HG02763 (cell line): ENCODE data around the gene CGREF1.
"Not testable (repeated sequence)": the region's sequence is repeated elsewhere in the genome, so short reads cannot be mapped to it uniquely, and the experiment has no call there.

Source experiments
- ATAC-seq: cut with Tn5 transposase; IDR thresholded peaks from one replicate; pipeline ENCODE4 v1.9.1; 2021; ENCODE audit warnings: mild to moderate bottlenecking, moderate library complexity; ENCODE audit not compliant: unreplicated experiment

The CGREF1 gene

DNA sequence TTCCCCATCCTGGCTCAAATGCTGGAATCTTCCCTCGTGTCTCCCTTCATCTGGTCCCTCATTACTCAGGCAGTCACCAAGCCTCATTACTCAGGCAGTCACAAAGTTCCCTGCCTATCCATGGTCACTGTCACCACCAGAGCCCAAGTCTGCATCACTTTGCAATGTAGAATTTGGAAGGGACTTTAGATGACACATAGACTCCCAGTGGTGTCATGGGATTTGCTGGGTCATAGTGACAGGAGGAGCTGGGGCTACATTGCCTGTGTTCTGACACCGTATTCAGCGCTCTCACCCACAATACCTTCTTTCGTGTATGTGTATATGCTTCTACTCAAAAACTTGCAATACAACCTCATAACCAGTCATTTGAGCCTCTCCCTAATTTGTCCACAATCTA, 42.6 kb downstream of the CGREF1 start:
- no peak for ATAC-seq

DNA sequence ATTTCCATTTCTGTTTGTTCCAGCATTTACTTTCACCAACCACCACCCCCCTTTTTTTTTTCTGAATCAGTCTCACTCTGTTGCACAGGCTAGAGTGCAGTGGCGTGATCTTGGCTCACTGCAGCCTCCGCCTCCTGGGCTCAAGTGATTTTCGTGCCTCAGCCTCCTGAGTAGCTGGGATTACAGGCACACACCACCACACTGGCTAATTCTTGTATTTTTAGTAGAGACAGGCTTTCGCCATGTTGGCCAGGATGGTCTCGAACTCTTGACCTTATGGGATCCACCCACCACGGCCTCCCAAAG, 43.4 kb downstream of the CGREF1 start:
- ATAC-seq: not testable (repeated sequence)

DNA sequence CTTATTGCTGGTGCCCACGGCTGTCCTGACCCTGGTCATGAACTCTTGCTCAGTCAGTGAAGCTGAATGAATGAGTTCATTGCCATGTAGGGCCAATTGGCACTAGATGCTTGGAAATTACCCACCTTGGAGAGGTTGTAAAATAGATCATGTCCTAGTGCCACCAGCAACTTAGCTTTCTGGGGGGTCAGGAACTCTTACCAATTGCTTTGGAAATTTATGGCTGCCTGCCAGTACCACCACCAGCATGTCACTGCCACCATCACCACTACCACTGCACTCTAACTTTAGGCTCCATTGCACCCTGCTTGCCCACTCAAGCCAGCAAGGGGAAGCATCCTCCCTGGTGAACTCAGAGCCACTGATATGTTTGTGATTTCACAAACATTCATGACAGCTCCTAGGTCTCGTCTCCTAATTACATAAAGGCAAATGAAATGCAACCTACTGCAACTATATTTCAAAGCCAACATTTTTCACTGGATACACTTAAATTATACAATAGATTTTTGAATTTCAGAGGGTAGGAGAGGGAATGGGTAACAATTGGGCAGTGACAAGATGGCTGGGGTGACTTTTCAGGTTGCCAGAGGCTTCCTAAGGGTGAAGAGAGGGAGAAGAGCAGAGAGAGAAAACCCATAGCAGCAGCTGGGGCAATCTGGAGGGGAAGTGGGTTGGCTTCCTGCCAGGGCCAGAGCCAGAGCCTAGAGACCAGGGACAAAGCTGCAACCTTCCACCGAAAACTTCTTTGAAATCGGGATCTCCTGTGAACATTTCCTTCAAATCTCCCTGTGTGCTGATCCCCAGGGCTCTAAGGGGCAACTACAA, 44.0 kb downstream of the CGREF1 start:
- ATAC-seq: no peak

DNA sequence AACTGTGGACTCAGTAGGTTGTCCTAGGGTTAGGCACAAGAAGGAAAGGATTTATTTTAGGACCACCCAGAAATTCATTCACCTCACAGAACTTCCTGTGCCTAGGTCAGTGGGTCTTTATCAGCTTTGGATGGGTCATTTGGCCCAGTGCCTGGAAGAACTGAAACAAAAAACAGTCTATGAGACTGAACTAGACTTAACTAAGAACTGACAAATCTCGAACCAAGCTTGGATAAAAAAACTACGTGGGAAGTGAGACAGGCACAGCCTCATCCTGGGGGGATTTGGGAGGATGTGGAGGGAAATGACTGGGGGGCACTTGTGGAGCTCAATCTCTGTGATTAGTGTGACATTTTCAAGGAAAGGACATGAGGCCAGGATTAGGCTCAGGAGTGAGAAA, 45.1 kb downstream of the CGREF1 start:
- no peak for ATAC-seq

DNA sequence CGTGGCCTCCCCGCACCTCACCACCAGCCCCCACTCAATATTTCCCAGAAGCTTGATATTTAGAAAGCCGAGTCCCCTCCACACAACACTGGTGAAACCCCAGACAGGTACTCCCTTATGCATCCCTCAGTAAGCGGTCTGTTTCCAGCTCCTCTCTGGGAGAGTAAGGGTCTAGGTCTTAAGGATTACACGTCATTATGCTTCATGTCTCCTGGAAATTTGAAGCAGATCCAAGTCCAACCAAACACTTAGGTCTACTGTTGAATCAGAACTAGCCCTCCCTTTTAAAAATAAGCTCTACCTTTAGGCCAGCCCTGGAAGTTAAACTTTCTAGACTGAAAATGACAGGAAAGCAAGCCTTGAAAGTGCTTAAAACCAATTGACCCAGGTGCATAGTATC, 46.0 kb downstream of the CGREF1 start:
- no peak for ATAC-seq

DNA sequence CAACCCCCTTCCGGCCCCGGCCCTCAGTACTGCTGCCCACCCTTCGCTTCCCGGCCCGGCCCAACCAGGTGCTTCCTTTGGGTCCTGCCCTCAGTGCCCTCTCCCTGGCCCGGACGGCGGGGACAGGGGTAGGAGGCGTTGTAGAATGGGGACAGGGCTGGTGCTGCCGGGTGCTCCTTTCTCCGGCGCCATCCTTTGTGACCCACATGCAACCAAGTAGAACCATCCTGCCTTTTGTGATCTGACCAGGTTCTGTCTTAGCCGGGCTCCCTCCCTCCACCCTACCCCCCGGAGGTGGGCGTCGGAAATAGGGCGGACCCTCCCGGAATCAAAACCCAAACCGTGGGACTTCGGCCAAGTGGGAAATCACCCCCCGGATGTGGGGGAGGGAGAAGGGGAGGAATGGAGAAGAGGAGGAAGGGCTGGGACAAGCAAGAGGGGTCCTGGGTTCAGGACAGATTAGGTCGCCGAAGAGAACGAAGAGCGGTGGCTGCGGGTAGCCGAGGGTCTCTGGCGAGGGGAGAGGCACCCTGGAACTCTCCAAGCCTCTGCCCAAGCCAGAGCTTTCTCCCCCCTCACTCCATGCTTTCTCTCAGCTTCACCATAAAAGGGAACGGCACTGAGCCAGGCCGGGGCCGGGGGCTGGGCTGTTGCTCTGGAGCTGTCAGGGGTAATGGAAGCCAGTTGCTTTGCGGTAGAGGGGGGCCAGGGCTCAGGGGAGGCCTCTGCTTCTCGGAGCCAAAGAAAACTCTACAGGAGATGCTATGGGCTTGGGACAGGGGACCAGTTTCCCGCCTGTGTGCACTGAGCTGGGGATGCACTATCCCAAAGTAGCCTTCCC, 46.7 kb downstream of the CGREF1 start:
- ATAC-seq: peak; percentile 27

DNA sequence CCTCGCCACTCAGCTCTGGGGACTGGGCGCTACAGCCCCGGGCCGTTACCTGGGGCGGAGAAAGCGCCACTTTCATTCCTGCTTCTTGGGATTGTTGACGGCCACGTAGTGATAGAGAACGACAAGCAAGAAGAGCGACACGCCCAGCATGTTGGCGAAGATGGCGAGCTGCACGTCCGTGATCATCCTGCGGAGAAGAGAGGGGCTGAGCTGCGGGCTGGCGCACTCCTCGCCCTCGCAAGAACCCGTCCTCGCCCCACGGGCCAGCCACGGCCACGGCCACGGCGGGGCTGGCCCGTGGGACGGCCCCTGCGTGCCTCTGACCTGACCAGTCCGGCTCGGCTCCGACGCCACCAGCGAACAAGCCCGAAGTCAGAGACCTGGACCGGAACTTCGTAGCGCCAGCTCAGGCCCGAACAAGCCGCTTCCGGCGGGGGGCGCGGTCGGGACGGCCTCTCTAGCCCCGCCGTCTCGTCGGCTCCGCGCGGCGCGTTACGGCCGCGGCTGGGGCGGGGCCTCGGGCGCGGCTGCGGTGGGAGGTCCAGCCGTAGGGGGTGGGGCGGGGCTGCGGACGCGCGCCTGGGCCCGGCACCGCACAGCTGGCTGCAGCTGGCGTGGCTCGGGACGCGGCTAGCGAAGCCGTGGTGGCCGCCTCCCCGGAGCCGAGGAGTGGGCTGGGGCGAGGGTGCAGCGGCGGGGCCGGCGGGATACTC, 47.5 kb downstream of the CGREF1 start, which contains the start of gene OST4:
OST4 (minus strand) TSS at position 378 of the 713 bp plus-strand sequence.
- ATAC-seq: peak; percentile 88

DNA sequence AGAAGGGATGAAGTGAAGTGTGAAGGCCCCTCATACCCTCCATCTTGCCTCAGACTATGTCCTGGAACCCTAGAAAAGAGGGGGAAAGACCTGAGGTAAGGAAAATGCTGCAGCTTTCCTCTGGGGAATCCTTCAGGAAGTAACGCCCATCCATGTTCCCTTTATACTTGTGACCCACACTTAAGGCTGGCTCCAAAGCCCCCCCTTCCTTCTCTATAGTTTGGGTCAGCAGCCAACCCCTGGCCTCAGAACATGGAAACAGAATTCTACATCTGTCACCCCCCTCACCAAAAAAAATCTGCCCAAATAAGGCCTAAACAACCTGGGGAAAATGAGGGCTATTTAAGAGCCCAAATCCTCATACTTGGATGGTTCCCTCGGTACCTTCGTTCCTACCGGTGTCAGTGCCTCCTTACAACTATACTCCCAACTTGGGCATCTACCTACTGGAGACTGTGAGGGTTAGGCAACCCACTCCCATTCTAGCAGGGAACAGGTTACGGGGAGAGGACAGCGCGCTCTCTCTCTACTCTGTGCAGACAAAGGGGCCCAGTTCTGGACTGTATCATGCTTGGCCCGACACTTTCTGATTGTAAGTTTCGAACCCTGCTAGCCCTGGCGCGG, 48.2 kb downstream of the CGREF1 start:
- no peak for ATAC-seq

DNA sequence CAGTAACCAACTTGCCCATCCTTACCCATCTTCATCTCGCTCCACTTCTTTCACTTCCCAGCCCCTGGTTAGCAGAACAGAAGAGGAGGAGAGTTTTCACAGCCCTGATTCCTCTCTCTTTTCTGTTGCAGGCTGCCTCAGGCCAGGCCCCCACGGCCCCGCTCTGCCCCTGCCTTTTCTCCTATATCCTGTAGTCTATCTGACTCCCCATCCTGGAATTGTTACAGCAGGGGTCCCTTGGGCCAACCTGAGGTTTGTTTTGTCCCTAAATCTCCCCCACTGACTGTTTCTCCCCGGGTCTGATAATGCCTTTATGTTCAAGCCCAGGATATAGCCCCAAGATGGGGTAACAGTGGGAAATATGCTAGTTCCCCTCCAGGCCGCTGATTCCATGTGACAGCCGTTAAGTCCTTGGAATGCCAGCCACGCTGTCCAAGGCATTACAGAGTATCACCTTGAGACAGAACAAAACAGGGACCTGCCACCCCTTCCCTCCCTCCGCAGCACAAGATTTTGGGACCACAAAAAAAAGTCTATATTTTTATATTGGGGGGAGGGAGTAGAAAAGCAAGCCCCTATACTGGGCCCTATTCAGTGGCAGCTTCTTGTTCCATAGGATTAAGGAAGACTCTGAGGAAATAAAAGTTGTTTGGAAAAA, 48.8 kb downstream of the CGREF1 start:
- ATAC-seq: no peak

DNA sequence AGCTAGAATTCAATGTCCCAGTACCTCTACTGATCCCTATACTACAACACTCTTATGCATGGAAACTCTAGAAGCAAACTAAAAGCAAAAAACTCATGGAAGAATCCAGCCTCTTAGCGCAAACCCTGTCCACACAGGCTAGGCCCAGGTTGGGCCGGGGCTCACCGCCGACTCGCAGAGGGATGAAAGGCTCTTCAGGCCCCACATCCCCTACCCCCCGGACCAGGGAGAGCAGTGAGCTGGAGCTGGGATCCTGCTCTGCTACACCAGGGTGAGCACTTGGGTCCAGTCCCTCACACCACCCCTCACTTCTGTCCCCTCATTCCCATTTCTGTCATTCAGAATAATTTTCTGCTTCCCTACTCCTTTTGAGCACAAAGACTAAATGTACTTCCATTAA, 49.5 kb downstream of the CGREF1 start:
- ATAC-seq: no peak

DNA sequence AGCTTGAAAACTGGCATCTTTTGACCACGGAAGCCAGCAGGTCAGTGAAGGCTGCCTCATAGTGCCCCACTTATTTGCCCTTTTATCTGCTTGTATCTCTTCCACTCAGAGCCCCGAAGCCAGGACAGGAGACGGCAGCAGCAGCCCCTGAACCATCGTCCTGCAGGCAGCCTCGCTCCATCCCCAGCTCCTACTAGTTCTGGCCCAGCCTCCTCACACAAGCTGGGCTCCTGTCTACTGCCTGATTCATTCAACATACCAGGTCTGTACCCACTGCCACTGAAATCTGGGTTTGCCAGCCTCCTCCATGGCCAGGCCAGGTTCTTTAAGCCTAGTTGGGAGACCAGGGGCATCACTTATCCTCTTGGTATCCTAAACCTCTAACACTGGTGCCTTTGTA, 51.5 kb downstream of the CGREF1 start:
- ATAC-seq: no peak

DNA sequence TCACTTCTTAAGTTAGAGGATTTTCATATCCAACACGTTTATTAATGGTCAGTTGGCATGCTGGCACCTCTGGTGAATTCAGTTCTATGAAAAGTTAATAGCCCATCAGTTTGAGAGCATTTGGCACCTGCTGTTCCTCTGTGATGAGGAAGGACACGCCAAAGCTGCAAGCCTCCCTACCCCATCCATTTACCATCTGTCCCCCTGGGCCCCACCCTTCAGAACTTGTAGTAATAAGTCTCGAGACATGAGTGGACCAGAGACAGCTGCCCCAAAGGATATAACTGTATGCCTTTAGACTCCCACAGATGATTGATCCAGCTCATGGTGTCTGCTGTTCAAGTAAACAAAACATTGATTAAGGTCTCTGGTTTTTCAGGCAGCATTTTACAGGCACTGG, 53.8 kb downstream of the CGREF1 start:
- ATAC-seq: no peak

DNA sequence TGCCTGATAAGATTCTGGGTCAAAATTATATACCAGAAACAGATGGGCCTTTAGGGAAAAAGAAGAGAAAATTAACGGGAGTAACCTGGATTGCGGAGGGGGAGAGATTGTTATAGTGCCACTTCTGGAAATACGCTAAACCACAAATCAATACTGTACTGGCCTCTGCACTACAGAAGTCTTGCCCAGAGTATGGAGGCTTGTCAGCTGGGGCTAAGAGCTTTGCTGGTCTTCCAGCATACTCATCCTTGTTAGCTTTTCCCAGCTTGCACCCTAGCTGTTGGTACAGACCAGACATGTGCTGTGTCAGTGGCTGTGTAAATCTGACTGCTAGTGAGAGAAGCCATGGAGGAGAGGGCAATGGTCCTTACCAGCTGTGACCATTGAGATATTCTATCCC, 58.6 kb downstream of the CGREF1 start:
- no peak for ATAC-seq

DNA sequence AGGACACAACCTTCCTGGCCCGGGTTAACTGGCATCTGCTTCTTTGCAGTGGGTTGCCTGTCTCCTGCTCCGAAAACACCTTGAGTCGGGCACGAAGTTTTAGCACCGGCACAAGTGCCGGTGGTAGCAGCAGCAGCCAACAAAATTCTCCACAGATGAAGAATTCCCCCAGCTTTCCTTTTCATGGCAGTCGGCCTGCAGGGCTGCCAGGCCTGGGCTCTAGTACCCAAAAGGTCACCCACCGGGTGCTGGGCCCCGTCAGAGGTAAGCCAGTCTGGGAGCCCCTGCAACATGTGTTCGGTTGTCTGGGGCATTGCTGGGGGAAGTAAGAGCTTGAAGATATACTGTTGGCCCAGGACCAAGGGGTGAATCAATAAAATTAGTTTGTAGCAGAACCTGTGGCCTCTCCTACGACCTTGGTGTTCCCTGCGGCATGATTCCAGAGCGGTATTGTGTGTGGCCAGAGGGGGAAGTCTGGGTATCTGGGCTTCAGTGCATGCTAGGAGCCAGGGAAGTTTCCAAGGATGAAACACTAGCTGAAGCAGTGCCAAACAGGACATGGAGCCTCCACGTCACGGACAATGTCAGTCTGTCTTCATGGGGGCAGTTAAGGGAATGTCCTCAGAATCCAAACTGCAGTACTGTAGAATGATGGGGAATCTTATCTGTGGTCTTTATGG, 59.6 kb downstream of the CGREF1 start:
- no peak for ATAC-seq

DNA sequence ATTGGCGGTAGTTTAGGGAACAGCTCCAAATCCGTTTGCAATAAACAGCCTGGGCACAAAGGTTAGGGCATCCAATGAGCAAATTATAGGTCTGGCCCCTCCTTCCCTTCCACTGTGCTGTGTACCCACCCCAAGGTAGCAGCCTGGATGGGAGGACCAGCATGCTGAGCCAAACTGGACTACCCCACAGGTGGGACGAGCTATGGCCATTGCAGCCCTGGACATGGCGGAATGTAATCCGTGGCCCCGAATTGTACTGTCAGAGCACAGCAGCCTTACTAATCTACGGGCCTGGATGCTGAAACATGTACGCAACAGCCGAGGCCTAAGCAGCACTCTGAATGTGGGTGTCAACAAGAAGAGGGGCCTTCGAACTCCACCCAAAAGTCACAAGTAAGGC, 60.7 kb downstream of the CGREF1 start:
- no peak for ATAC-seq

DNA sequence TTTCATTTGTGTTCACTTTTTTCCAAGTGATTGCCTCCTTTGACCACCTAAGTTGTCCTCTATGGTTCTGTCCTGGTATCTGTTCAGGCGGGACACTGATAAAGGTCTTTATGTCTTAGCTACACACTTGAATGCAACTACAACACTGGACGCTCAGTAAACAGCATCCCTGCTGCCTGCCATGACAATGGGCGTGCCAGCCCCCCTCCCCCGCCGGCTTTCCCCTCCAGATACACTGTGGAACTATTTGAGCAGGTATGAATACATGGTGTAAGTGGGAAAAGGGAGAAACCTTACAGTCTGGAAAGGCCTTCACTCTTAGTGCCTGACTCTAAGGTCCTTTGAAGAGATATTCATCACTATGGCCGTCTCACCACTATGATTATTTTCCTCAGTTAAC, 61.7 kb downstream of the CGREF1 start:
- ATAC-seq: no peak

DNA sequence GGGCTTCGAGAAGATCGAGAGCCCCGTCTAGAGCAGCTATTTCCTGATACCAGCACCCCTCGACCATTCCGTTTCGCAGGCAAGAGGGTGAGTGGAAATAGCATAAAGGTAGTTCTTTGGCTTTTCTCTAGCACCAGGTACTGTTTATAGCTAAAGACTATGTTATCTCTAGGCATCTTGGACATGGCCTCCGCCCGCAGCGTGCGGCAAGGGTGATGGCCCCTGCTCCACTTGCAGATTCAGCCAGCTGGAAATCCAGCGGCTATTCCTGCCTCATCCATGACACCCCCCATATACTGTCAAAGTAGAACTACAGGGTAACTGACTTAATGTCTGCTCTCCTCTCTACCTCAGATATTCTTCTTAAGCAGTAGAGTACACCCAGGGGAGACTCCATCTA, 64.2 kb downstream of the CGREF1 start:
- ATAC-seq: no peak

DNA sequence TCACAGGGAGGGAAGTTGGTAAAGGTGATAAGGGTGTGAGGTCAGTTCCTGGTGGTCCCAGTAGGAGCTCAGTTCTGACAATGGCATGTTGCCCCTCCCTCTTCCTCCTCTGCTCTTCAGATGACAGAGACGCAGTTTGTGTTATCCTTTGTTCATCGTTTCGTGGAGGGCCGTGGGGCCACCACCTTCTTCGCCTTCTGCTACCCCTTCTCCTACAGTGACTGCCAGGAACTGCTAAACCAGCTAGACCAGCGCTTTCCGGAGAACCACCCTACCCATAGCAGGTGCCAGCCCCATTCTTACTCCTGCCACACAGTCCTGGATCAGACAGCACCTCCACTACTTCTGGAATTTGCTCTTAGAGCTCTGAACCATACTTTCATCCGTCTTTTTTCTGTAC, 65.2 kb downstream of the CGREF1 start:
- ATAC-seq: no peak

DNA sequence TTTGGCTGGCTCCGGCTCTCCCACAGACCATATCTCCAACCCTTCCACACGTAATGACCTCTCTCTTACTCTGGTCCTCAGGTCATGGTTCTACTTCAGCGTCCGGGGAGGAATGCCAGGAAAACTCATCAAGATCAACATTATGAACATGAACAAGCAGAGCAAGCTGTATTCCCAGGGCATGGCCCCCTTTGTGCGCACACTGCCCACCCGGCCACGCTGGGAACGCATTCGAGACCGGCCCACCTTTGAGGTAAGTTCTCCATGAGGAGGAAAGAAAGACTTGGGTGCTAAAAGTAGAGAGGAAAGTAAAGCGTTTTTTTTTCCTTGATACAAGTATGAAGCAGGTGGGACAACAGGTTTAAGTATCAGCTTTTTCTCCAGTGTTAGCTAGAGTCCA, 65.6 kb downstream of the CGREF1 start:
- no peak for ATAC-seq
